HEK293 (cell line): ENCODE data around the gene KCNQ2.

Source experiments
- CTCF ChIA-PET: fragments of 350-600 bp; formaldehyde crosslinking; extraction: SDS; loops from one replicate; lab custom pipeline; 2021; ENCODE audit warnings: antibody characterized with exemption; lab: Yijun Ruan, JAX
- POLR2A ChIA-PET: fragments of 300-600 bp; formaldehyde crosslinking; extraction: SDS; loops from one replicate; lab custom pipeline; 2020; ENCODE audit warnings: antibody characterized with exemption, inconsistent platforms; lab: Yijun Ruan, JAX
- H3K27ac ChIP-seq: fragments of 200-500 bp; sonication (Bioruptor generic); 2 replicates; pipeline ENCODE4 v1.5.1; 2014; ENCODE audit warnings: low read depth, low read length, control low read depth, inconsistent platforms; ENCODE audit errors: extremely low read depth
- H3K36me3 ChIP-seq, 2 experiments: fragments of 200-500 bp in 1 of 2; sonication (Bioruptor generic) in 1 of 2; 1 replicate in 1 of 2; 2 replicates in 1 of 2; pipeline ENCODE4 v1.5.1; 2014 to 2017; ENCODE audit warnings: inconsistent platforms in 2 of 2, low read length in 2 of 2; ENCODE audit not compliant: control insufficient read depth in 2 of 2, insufficient read depth in 1 of 2
- H3K4me1 ChIP-seq: fragments of 200-500 bp; sonication (Bioruptor generic); 2 replicates; pipeline ENCODE4 v1.5.1; 2014; ENCODE audit warnings: mild to moderate bottlenecking, low read length, inconsistent platforms; ENCODE audit not compliant: control insufficient read depth, insufficient read depth
- H3K4me3 ChIP-seq: 2 replicates; pipeline ENCODE4 v1.5.1; 2011; ENCODE audit warnings: low read depth, mild to moderate bottlenecking, control low read depth, low read length, moderate library complexity
- H3K9me3 ChIP-seq: fragments of 200-500 bp; sonication (Bioruptor generic); 2 replicates; pipeline ENCODE4 v1.5.1; 2014; ENCODE audit warnings: low read depth, low read length, inconsistent platforms; ENCODE audit not compliant: control insufficient read depth, insufficient read depth
- ZFP37 ChIP-seq: fragments of 450-650 bp; formaldehyde crosslinking; IDR thresholded peaks from 2 replicates; pipeline ENCODE4 v1.5.1; 2016; ENCODE audit warnings: missing biosample characterization, missing genetic modification characterization
- ZFP69B ChIP-seq: fragments of 450-650 bp; formaldehyde crosslinking; IDR thresholded peaks from 2 replicates; pipeline ENCODE4 v1.5.1; 2016; ENCODE audit warnings: missing biosample characterization, missing genetic modification characterization
- ZNF112 ChIP-seq: fragments of 450-650 bp; formaldehyde crosslinking; IDR thresholded peaks from 2 replicates; pipeline ENCODE4 v1.5.0; 2017; ENCODE audit warnings: missing biosample characterization, missing genetic modification characterization
- ZNF140 ChIP-seq: fragments of 450-650 bp; formaldehyde crosslinking; IDR thresholded peaks from 2 replicates; pipeline ENCODE4 v1.5.1; 2016; ENCODE audit warnings: missing biosample characterization, missing genetic modification characterization
- ZNF223 ChIP-seq: fragments of 450-650 bp; formaldehyde crosslinking; IDR thresholded peaks from 2 replicates; pipeline ENCODE4 v1.5.1; 2016; ENCODE audit warnings: missing biosample characterization, missing genetic modification characterization
- ZNF274 ChIP-seq, 2 experiments: fragments of 200-500 bp in 1 of 2; fragments of 450-650 bp in 1 of 2; sonication (Bioruptor generic) in 1 of 2; formaldehyde crosslinking in 1 of 2; IDR thresholded peaks; 2 replicates each; pipeline versions ENCODE4 v1.5.1 to v1.6.1; 2014 to 2016; ENCODE audit warnings: borderline replicate concordance in 1 of 2, inconsistent platforms in 1 of 2, low read length in 1 of 2, missing biosample characterization in 1 of 2, missing genetic modification characterization in 1 of 2
- ZNF391 ChIP-seq: fragments of 450-650 bp; formaldehyde crosslinking; IDR thresholded peaks from 2 replicates; pipeline ENCODE4 v1.5.1; 2016; ENCODE audit warnings: low read depth, missing biosample characterization, missing genetic modification characterization, borderline replicate concordance
- ZNF48 ChIP-seq: fragments of 450-650 bp; formaldehyde crosslinking; IDR thresholded peaks from 2 replicates; pipeline ENCODE4 v1.5.1; 2016; ENCODE audit warnings: missing biosample characterization, missing genetic modification characterization
- ZNF660 ChIP-seq: fragments of 450-650 bp; IDR thresholded peaks from 2 replicates; pipeline ENCODE4 v1.5.1; 2018; ENCODE audit warnings: missing biosample characterization, mild to moderate bottlenecking, missing genetic modification characterization
- TF ChIP-seq, protein P1 (sequence below): fragments of 450-650 bp; formaldehyde crosslinking; conservative IDR thresholded peaks from 2 replicates; pipeline ENCODE4 v1.5.1; 2016; ENCODE audit warnings: low read depth, missing biosample characterization, missing genetic modification characterization
- TF ChIP-seq, protein P2 (sequence below): fragments of 450-650 bp; formaldehyde crosslinking; IDR thresholded peaks from 2 replicates; pipeline ENCODE4 v1.5.1; 2017; ENCODE audit warnings: missing biosample characterization, missing genetic modification characterization
- TF ChIP-seq, protein P3 (sequence below): fragments of 450-650 bp; formaldehyde crosslinking; conservative IDR thresholded peaks from 2 replicates; pipeline ENCODE4 v1.5.1; 2016; ENCODE audit warnings: low read depth, missing biosample characterization, missing genetic modification characterization
- TF ChIP-seq, protein P4 (sequence below): fragments of 450-650 bp; formaldehyde crosslinking; IDR thresholded peaks from 2 replicates; pipeline ENCODE4 v1.5.1; 2016; ENCODE audit warnings: missing biosample characterization, missing genetic modification characterization
- TF ChIP-seq, protein P5 (sequence below): fragments of 450-650 bp; formaldehyde crosslinking; IDR thresholded peaks from 2 replicates; pipeline ENCODE4 v1.5.1; 2016; ENCODE audit warnings: missing biosample characterization, missing genetic modification characterization, borderline replicate concordance
- TF ChIP-seq, protein P6 (sequence below): fragments of 450-650 bp; formaldehyde crosslinking; IDR thresholded peaks from 2 replicates; pipeline ENCODE4 v1.5.1; 2016; ENCODE audit warnings: missing biosample characterization, missing genetic modification characterization, low read depth
- TF ChIP-seq, protein P7 (sequence below): fragments of 450-650 bp; formaldehyde crosslinking; IDR thresholded peaks from 2 replicates; pipeline ENCODE4 v1.5.1; 2016; ENCODE audit warnings: missing biosample characterization, missing genetic modification characterization
- TF ChIP-seq, protein P8 (sequence below): fragments of 450-650 bp; formaldehyde crosslinking; IDR thresholded peaks from 2 replicates; pipeline ENCODE4 v1.5.1; 2017; ENCODE audit warnings: missing biosample characterization, missing genetic modification characterization

Gene KCNQ2

DNA sequence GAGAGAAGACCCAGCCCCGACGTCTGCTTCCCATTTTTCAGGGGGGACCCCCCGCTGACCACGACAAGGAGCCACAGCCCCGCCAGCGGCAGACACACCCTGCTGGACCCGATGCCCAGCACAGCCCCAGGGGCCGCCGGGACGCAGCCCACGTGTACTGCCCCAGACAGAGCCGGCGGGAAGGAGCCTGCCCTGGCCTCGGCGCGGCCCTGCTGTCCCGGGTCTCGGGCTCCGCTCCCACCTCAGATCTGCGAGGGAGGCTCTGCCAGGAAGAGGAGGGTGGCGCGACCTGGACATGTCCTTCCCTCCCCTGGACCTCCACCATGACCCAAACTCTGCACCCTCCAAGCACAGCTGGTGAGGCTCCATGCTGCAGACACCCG lies 54.7 kb downstream of the KCNQ2 start (continued):
- TF ChIP-seq, protein P1, sequence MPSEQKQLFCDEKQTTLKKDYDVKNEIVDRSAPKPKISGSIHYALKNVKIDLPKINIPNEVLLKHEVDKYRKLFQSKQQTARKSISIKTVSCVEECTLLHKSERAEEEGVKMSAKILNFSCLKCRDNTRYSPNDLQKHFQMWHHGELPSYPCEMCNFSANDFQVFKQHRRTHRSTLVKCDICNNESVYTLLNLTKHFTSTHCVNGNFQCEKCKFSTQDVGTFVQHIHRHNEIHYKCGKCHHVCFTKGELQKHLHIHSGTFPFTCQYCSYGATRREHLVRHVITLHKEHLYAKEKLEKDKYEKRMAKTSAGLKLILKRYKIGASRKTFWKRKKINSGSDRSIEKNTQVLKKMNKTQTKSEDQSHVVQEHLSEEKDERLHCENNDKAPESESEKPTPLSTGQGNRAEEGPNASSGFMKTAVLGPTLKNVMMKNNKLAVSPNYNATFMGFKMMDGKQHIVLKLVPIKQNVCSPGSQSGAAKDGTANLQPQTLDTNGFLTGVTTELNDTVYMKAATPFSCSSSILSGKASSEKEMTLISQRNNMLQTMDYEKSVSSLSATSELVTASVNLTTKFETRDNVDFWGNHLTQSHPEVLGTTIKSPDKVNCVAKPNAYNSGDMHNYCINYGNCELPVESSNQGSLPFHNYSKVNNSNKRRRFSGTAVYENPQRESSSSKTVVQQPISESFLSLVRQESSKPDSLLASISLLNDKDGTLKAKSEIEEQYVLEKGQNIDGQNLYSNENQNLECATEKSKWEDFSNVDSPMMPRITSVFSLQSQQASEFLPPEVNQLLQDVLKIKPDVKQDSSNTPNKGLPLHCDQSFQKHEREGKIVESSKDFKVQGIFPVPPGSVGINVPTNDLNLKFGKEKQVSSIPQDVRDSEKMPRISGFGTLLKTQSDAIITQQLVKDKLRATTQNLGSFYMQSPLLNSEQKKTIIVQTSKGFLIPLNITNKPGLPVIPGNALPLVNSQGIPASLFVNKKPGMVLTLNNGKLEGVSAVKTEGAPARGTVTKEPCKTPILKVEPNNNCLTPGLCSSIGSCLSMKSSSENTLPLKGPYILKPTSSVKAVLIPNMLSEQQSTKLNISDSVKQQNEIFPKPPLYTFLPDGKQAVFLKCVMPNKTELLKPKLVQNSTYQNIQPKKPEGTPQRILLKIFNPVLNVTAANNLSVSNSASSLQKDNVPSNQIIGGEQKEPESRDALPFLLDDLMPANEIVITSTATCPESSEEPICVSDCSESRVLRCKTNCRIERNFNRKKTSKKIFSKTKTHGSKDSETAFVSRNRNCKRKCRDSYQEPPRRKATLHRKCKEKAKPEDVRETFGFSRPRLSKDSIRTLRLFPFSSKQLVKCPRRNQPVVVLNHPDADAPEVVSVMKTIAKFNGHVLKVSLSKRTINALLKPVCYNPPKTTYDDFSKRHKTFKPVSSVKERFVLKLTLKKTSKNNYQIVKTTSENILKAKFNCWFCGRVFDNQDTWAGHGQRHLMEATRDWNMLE (tag by site-specific recombination) = no peak
- TF ChIP-seq, protein P2, sequence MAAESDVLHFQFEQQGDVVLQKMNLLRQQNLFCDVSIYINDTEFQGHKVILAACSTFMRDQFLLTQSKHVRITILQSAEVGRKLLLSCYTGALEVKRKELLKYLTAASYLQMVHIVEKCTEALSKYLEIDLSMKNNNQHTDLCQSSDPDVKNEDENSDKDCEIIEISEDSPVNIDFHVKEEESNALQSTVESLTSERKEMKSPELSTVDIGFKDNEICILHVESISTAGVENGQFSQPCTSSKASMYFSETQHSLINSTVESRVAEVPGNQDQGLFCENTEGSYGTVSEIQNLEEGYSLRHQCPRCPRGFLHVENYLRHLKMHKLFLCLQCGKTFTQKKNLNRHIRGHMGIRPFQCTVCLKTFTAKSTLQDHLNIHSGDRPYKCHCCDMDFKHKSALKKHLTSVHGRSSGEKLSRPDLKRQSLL (tag by site-specific recombination) = no peak
- TF ChIP-seq ZNF48 (tag by site-specific recombination) = no peak
- TF ChIP-seq, protein P3, sequence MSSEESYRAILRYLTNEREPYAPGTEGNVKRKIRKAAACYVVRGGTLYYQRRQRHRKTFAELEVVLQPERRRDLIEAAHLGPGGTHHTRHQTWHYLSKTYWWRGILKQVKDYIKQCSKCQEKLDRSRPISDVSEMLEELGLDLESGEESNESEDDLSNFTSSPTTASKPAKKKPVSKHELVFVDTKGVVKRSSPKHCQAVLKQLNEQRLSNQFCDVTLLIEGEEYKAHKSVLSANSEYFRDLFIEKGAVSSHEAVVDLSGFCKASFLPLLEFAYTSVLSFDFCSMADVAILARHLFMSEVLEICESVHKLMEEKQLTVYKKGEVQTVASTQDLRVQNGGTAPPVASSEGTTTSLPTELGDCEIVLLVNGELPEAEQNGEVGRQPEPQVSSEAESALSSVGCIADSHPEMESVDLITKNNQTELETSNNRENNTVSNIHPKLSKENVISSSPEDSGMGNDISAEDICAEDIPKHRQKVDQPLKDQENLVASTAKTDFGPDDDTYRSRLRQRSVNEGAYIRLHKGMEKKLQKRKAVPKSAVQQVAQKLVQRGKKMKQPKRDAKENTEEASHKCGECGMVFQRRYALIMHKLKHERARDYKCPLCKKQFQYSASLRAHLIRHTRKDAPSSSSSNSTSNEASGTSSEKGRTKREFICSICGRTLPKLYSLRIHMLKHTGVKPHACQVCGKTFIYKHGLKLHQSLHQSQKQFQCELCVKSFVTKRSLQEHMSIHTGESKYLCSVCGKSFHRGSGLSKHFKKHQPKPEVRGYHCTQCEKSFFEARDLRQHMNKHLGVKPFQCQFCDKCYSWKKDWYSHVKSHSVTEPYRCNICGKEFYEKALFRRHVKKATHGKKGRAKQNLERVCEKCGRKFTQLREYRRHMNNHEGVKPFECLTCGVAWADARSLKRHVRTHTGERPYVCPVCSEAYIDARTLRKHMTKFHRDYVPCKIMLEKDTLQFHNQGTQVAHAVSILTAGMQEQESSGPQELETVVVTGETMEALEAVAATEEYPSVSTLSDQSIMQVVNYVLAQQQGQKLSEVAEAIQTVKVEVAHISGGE (tag by site-specific recombination) = no peak

DNA sequence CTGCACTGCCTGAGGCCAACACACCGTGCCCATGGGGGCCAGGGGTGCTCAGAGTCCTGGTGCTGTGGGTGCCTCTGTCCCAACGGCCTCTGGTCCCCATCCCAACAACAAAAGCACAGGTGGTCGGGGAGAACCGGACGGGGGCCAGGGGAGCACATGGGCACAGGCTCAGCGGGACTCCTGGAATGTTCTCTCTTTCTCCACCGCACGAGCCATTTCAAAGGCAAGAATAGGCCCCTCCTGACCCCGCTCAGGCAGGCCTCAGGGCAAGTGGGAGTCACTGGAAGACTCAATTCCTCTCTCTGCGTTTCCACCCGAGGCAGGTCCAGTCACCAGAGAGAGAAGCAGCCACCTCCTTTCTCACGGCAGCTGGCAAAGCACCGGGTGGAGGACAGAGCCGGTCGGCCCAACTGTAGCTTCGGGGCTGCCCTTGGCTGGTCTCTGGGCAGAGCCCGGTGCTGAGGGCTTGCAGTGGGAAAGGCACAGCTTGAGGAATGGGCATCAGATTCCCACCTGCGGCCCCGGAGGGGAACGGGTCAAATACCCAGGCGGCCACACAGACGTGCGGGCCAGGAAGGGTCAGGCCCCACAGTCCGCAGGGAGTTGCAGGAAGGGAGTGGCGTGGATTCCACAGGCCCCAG lies 55.2 kb downstream of the KCNQ2 start:
- CTCF ChIA-PET = no interaction called here
- no peaks in the 10 kb centered on the region for H3K36me3 ChIP-seq
- POLR2A ChIA-PET = no interaction called here
- TF ChIP-seq ZNF112 (tag by site-specific recombination) = no peak
- TF ChIP-seq, protein P4, sequence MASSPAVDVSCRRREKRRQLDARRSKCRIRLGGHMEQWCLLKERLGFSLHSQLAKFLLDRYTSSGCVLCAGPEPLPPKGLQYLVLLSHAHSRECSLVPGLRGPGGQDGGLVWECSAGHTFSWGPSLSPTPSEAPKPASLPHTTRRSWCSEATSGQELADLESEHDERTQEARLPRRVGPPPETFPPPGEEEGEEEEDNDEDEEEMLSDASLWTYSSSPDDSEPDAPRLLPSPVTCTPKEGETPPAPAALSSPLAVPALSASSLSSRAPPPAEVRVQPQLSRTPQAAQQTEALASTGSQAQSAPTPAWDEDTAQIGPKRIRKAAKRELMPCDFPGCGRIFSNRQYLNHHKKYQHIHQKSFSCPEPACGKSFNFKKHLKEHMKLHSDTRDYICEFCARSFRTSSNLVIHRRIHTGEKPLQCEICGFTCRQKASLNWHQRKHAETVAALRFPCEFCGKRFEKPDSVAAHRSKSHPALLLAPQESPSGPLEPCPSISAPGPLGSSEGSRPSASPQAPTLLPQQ (tag by site-specific recombination) = no peak
- no peak for TF ChIP-seq ZFP37 (tag by site-specific recombination)
- TF ChIP-seq, protein P5, sequence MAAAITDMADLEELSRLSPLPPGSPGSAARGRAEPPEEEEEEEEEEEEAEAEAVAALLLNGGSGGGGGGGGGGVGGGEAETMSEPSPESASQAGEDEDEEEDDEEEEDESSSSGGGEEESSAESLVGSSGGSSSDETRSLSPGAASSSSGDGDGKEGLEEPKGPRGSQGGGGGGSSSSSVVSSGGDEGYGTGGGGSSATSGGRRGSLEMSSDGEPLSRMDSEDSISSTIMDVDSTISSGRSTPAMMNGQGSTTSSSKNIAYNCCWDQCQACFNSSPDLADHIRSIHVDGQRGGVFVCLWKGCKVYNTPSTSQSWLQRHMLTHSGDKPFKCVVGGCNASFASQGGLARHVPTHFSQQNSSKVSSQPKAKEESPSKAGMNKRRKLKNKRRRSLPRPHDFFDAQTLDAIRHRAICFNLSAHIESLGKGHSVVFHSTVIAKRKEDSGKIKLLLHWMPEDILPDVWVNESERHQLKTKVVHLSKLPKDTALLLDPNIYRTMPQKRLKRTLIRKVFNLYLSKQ (tag by site-specific recombination) = no peak
- TF ChIP-seq, protein P6, sequence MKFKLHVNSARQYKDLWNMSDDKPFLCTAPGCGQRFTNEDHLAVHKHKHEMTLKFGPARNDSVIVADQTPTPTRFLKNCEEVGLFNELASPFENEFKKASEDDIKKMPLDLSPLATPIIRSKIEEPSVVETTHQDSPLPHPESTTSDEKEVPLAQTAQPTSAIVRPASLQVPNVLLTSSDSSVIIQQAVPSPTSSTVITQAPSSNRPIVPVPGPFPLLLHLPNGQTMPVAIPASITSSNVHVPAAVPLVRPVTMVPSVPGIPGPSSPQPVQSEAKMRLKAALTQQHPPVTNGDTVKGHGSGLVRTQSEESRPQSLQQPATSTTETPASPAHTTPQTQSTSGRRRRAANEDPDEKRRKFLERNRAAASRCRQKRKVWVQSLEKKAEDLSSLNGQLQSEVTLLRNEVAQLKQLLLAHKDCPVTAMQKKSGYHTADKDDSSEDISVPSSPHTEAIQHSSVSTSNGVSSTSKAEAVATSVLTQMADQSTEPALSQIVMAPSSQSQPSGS = no peak
- no peak for TF ChIP-seq ZNF391 (tag by site-specific recombination)
- TF ChIP-seq, protein P7, sequence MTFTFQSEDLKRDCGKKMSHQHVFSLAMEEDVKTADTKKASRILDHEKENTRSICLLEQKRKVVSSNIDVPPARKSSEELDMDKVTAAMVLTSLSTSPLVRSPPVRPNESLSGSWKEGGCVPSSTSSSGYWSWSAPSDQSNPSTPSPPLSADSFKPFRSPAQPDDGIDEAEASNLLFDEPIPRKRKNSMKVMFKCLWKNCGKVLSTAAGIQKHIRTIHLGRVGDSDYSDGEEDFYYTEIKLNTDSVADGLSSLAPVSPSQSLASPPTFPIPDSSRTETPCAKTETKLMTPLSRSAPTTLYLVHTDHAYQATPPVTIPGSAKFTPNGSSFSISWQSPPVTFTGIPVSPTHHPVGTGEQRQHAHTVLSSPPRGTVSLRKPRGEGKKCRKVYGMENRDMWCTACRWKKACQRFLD (tag by site-specific recombination) = no peak
- no peak for TF ChIP-seq ZFP69B (tag by site-specific recombination)
- TF ChIP-seq ZNF274 (IDR thresholded peaks at IDR 0.05; ENCODE audit: low read length) = no peak
- TF ChIP-seq ZNF274 (tag by site-specific recombination; IDR thresholded peaks at IDR 0.05; ENCODE audit: borderline replicate concordance) = no peak
- TF ChIP-seq ZNF223 (tag by site-specific recombination) = no peak
- TF ChIP-seq, protein P8, sequence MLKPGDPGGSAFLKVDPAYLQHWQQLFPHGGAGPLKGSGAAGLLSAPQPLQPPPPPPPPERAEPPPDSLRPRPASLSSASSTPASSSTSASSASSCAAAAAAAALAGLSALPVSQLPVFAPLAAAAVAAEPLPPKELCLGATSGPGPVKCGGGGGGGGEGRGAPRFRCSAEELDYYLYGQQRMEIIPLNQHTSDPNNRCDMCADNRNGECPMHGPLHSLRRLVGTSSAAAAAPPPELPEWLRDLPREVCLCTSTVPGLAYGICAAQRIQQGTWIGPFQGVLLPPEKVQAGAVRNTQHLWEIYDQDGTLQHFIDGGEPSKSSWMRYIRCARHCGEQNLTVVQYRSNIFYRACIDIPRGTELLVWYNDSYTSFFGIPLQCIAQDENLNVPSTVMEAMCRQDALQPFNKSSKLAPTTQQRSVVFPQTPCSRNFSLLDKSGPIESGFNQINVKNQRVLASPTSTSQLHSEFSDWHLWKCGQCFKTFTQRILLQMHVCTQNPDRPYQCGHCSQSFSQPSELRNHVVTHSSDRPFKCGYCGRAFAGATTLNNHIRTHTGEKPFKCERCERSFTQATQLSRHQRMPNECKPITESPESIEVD = no peak
- no peak for TF ChIP-seq ZNF660
- no peak for TF ChIP-seq ZNF140 (tag by site-specific recombination)

More for the DNA sequence above, 55.2 kb downstream of the KCNQ2 start:
- Histone ChIP-seq H3K4me3 (no peak overlapping the region), H3K27ac (no peak overlapping the region), H3K4me1 (no peaks in the 10 kb centered on the region), H3K9me3 (no peaks in the 10 kb centered on the region)
